OCI-LY7 (cell line): ENCODE results near the gene HRH3. TPM values are rescaled to one million over a fixed set of nuclear protein-coding genes. Genes with fewer than 3 reads are reported as not detected.

Source experiments
- BruUV-seq: library from RNA; stranded (reverse); fragments of 400-500 nt; replicated peaks from 2 replicates; lab custom pipeline; 2021; lab: Mats Ljungman, UMichigan
- CTCF ChIA-PET: fragments of 300-600 bp; sonication (Branson Sonifier 250); formaldehyde crosslinking; loops from one replicate; lab custom pipeline; 2022; ENCODE audit warnings: antibody characterized with exemption; ENCODE audit not compliant: unreplicated experiment; lab: Charles Lee
- POLR2A ChIA-PET: fragments of 300-600 bp; sonication (Branson Sonifier 250); formaldehyde crosslinking; loops from one replicate; lab custom pipeline; 2022; ENCODE audit warnings: antibody characterized with exemption; lab: Charles Lee
- DNase-seq: peaks from one replicate; pipeline ENCODE4 v3.0.0-alpha.2; 2015; ENCODE audit warnings: low spot score
- H2AFZ ChIP-seq: fragments of 200-600 bp; sonication (generic), shearing (Covaris generic); 2 replicates; pipeline ENCODE4 v1.6.1; 2014; ENCODE audit warnings: mild to moderate bottlenecking, antibody characterized with exemption, low read length, moderate library complexity
- H3K27ac ChIP-seq: fragments of 200-600 bp; sonication (generic); 2 replicates; pipeline ENCODE4 v1.5.1; 2014; ENCODE audit warnings: mixed run types, low read depth, mild to moderate bottlenecking, moderate library complexity, low read length, inconsistent platforms; ENCODE audit not compliant: poor library complexity, severe bottlenecking
- H3K36me3 ChIP-seq: fragments of 200-600 bp; sonication (generic); 2 replicates; pipeline ENCODE4 v1.6.1; 2014; ENCODE audit warnings: mild to moderate bottlenecking, antibody characterized with exemption, low read length, moderate library complexity, mixed read lengths; ENCODE audit not compliant: insufficient read depth
- H3K4me1 ChIP-seq: fragments of 200-600 bp; sonication (generic); 2 replicates; pipeline ENCODE4 v1.5.1; 2014; ENCODE audit warnings: mild to moderate bottlenecking, low read length; ENCODE audit not compliant: insufficient read depth, poor library complexity, severe bottlenecking
- H3K4me2 ChIP-seq: fragments of 200-600 bp; sonication (generic); 2 replicates; pipeline ENCODE4 v1.6.1; 2014; ENCODE audit warnings: mild to moderate bottlenecking, low read length
- H3K4me3 ChIP-seq: fragments of 200-600 bp; sonication (generic); 2 replicates; pipeline ENCODE4 v1.5.1; 2014; ENCODE audit warnings: mild to moderate bottlenecking, low read depth, low read length; ENCODE audit not compliant: poor library complexity, severe bottlenecking
- H3K79me2 ChIP-seq: fragments of 200-600 bp; sonication (generic); 2 replicates; pipeline ENCODE4 v1.6.1; 2016; ENCODE audit warnings: low read depth, mild to moderate bottlenecking, low read length, moderate library complexity, mixed read lengths; ENCODE audit not compliant: insufficient read depth
- H3K9me2 ChIP-seq: fragments of 200-600 bp; sonication (generic); 2 replicates; pipeline ENCODE4 v1.6.1; 2016; ENCODE audit warnings: mild to moderate bottlenecking, low read length, mixed read lengths; ENCODE audit not compliant: insufficient read depth
- H3K9me3 ChIP-seq: fragments of 200-600 bp; sonication (generic); 2 replicates; pipeline ENCODE4 v1.6.1; 2014; ENCODE audit warnings: mild to moderate bottlenecking, mixed run types, low read length, mixed read lengths
- H4K20me1 ChIP-seq: fragments of 200-600 bp; sonication (generic); 2 replicates; pipeline ENCODE4 v1.6.1; 2014; ENCODE audit warnings: mild to moderate bottlenecking, antibody characterized with exemption, low read length, moderate library complexity, mixed read lengths; ENCODE audit not compliant: insufficient read depth
- EZH2phosphoT487 ChIP-seq: fragments of 200-600 bp; sonication (generic); IDR thresholded peaks from 2 replicates; pipeline ENCODE4 v1.6.1; 2018; ENCODE audit warnings: low read depth, borderline replicate concordance, mild to moderate bottlenecking, mixed run types, antibody characterized with exemption, low read length, moderate library complexity, mixed read lengths
- intact Hi-C: fragments of 100-400 bp; cut with micrococcal nuclease; formaldehyde crosslinking; loops from one replicate; pipeline ENCODE4 v1.10.0; 2022; ENCODE audit not compliant: unreplicated experiment
- total RNA-seq, 2 experiments: library from RNA; depleted of rRNA in 1 of 2; stranded (reverse); fragments of >200 nt in 1 of 2; shearing (Covaris generic) in 1 of 2; gene quantifications; 2 replicates each; pipeline ENCODE4 v1.2.3, GENCODE V29; 2014 to 2022
- TF ChIP-seq, protein P1 (sequence below): fragments of 200-600 bp; sonication (generic); conservative IDR thresholded peaks from 2 replicates; pipeline ENCODE4 v1.5.1; 2014; ENCODE audit warnings: mild to moderate bottlenecking, antibody characterized with exemption, low read length, moderate library complexity, mixed read lengths

The HRH3 gene
- total RNA-seq, 2 experiments from 2014 or later: not detected

DNA sequence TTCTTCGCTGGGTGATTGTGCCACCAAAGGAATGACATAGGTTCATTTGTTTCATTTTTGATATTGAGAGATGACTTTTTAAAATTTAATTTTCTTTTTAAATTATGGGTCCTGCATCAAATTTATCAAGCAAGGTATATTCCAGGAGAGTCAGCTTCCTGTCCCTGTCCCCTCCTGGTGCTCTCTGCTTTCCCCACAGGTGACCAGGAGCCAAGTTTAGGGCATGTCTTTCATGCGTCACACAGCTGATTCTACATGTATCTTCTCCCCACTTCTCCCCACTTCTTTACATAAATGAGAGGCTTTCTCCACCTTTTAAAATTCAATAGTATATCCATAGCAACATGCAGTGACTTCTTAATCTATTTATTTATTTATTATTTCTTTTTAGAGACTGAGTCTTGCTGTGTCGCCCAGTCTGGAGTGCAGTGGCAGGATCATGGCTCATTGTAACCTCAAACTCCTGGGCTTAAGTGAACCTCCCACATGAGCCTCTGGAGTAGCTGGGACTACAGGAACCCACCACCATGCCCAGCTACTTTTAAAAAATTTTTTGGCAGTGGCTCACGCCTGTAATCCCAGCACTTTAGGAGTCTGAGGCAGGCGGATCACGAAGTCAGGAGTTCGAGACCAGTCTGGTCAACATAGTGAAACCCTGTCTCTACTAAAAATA, 48.3 kb upstream of the HRH3 start:
- no peak overlapping the region for H3K27ac ChIP-seq
- TF ChIP-seq, protein P1, sequence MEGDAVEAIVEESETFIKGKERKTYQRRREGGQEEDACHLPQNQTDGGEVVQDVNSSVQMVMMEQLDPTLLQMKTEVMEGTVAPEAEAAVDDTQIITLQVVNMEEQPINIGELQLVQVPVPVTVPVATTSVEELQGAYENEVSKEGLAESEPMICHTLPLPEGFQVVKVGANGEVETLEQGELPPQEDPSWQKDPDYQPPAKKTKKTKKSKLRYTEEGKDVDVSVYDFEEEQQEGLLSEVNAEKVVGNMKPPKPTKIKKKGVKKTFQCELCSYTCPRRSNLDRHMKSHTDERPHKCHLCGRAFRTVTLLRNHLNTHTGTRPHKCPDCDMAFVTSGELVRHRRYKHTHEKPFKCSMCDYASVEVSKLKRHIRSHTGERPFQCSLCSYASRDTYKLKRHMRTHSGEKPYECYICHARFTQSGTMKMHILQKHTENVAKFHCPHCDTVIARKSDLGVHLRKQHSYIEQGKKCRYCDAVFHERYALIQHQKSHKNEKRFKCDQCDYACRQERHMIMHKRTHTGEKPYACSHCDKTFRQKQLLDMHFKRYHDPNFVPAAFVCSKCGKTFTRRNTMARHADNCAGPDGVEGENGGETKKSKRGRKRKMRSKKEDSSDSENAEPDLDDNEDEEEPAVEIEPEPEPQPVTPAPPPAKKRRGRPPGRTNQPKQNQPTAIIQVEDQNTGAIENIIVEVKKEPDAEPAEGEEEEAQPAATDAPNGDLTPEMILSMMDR: no peak
- TF ChIP-seq EZH2phosphoT487: no peak
- no peaks in the 10 kb centered on the region for H3K9me3 ChIP-seq
- H3K4me1 ChIP-seq: no peaks in the 10 kb centered on the region
- no peaks in the 10 kb centered on the region for H3K79me2 ChIP-seq
- no peak for DNase-seq
- H3K36me3 ChIP-seq: peaks cover 22% of the 10 kb centered on the region
- intact Hi-C loops: no loop called here
- ChIA-PET POLR2A (no interaction called here), CTCF (no interaction called here)
- no peak overlapping the region for H3K4me2 ChIP-seq
- no peak overlapping the region for H3K4me3 ChIP-seq
- no peak overlapping the region for H2AFZ ChIP-seq
- no peaks in the 10 kb centered on the region for H3K9me2 ChIP-seq
- H4K20me1 ChIP-seq: no peaks in the 10 kb centered on the region
- no TSS peak for BruUV-seq

DNA sequence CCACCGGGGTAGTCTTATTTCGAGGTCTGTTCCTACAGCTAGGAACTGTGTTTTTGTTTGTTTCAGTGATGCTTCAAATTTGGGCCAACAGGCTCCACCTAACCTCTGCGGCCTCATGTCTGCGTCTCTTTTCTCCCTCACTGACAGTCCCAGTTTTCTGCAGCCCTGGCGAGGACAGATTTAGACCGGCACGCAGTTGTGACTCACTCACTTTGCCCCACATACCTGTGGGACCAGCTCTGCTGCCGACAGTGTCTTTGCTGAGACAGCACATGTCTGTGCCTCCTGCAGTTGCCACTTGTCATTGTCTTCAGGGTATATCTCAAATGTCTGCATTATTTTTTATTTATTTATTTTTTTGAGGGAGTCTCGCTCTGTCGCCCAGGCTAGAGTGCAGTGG, 47.5 kb upstream of the HRH3 start:
- intact Hi-C loops: no loop called here
- ChIA-PET CTCF (no interaction called here), POLR2A (no interaction called here)
- no peaks in the 10 kb centered on the region for H3K9me2 ChIP-seq
- H3K4me2 ChIP-seq: no peak overlapping the region
- peaks cover 23% of the 10 kb centered on the region for H3K36me3 ChIP-seq
- H3K4me1 ChIP-seq: no peaks in the 10 kb centered on the region
- no TSS peak for BruUV-seq
- no peak for DNase-seq
- no peak overlapping the region for H2AFZ ChIP-seq
- no peaks in the 10 kb centered on the region for H3K9me3 ChIP-seq
- no peak overlapping the region for H3K4me3 ChIP-seq
- no peak overlapping the region for H3K27ac ChIP-seq
- no peak for TF ChIP-seq EZH2phosphoT487
- TF ChIP-seq, protein P1: no peak
- H3K79me2 ChIP-seq: no peaks in the 10 kb centered on the region
- no peaks in the 10 kb centered on the region for H4K20me1 ChIP-seq

DNA sequence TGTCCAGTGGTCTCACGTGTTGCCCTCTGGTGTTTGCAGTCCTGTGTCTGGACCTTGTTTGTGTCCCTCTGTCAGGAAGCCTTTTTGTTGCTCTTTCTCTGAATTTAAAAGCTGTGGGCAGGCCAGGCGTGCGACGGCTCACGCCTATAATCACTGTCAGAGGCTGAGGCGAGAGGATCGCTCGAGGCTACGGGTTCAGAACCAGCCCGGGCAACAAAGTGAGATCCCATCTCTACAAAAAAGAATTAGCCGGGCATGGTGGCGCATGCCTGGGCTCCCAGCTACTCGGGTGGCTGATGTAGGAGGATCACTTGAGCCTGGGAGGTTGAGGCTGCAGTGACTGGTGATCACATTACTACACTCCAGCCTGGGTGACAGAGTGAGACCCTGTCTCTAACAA, 46.8 kb upstream of the HRH3 start:
- no peaks in the 10 kb centered on the region for H4K20me1 ChIP-seq
- no peak overlapping the region for H3K27ac ChIP-seq
- no peak for DNase-seq
- H3K79me2 ChIP-seq: no peaks in the 10 kb centered on the region
- no peak overlapping the region for H3K4me3 ChIP-seq
- CTCF ChIA-PET: no interaction called here
- no peaks in the 10 kb centered on the region for H3K4me1 ChIP-seq
- POLR2A ChIA-PET: no interaction called here
- TF ChIP-seq, protein P1: no peak
- TF ChIP-seq EZH2phosphoT487: no peak
- peaks cover 23% of the 10 kb centered on the region for H3K36me3 ChIP-seq
- no peaks in the 10 kb centered on the region for H3K9me3 ChIP-seq
- intact Hi-C loops: no loop called here
- H2AFZ ChIP-seq: no peak overlapping the region
- H3K9me2 ChIP-seq: no peaks in the 10 kb centered on the region
- H3K4me2 ChIP-seq: no peak overlapping the region
- BruUV-seq: no TSS peak
